Astrocyte (in vitro differentiated cells and primary cell): ENCODE data around the gene MGMT.

ENCODE experiments used
- EZH2 ChIP-seq: IDR thresholded peaks from 2 replicates; pipeline ENCODE4 v1.6.1; 2012; ENCODE audit warnings: mild to moderate bottlenecking, low read length, inconsistent platforms; ENCODE audit not compliant: insufficient read depth
- TF ChIP-seq, protein P1 (sequence below): IDR thresholded peaks from 2 replicates; pipeline ENCODE4 v1.5.1; 2011; ENCODE audit warnings: low read depth, mild to moderate bottlenecking, inconsistent platforms, low read length, moderate library complexity; ENCODE audit not compliant: insufficient read depth

DNA sequence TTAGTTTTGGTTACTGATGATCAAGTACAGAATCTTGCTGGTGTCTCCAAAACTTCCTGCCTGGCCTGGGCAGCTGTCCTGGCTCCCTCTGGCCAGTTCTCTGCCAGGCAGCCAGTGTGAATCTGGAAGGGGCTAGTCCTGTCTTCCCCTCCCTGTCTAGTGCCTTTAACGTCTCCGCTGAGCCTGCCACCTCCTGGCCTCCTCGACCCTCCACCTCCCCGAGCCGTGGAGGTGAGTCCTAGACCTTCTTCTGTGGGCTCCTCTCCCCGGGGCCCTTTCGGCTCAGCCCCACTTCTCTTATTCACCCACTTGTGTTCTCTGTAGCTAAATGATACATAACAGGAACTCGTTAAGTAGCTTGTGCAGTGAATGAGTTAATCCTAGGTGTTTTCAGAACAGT, 218.2 kb downstream of the MGMT start:
- TF ChIP-seq, protein P1, sequence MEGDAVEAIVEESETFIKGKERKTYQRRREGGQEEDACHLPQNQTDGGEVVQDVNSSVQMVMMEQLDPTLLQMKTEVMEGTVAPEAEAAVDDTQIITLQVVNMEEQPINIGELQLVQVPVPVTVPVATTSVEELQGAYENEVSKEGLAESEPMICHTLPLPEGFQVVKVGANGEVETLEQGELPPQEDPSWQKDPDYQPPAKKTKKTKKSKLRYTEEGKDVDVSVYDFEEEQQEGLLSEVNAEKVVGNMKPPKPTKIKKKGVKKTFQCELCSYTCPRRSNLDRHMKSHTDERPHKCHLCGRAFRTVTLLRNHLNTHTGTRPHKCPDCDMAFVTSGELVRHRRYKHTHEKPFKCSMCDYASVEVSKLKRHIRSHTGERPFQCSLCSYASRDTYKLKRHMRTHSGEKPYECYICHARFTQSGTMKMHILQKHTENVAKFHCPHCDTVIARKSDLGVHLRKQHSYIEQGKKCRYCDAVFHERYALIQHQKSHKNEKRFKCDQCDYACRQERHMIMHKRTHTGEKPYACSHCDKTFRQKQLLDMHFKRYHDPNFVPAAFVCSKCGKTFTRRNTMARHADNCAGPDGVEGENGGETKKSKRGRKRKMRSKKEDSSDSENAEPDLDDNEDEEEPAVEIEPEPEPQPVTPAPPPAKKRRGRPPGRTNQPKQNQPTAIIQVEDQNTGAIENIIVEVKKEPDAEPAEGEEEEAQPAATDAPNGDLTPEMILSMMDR = no peak
- TF ChIP-seq EZH2 = no peak
